Vagina (tissue), 2 donors: ENCODE data around the gene KIRREL3. TPM values are rescaled to one million over a fixed set of nuclear protein-coding genes. Genes with fewer than 3 reads are reported as not detected.

Experiments used
- DNase-seq, 2 donors: peaks; one replicate each; pipeline ENCODE4 v3.0.0-alpha.2; 2017; ENCODE audit errors: extremely low spot score in 2 of 2
- H3K27ac ChIP-seq: fragments of 200-600 bp; sonication (generic); one replicate; pipeline ENCODE4 v1.5.1; 2019
- H3K27me3 ChIP-seq: fragments of 200-600 bp; sonication (generic); one replicate; pipeline ENCODE4 v1.5.1; 2019
- H3K36me3 ChIP-seq, 2 donors: fragments of 200-600 bp; sonication (generic); one replicate each; pipeline ENCODE4 v1.5.1; 2017 to 2019
- H3K4me1 ChIP-seq: fragments of 200-600 bp; sonication (generic); one replicate; pipeline ENCODE4 v1.5.1; 2019
- H3K4me3 ChIP-seq, 2 donors: fragments of 200-600 bp; sonication (generic); 1 replicate in 1 of 2; 2 replicates in 1 of 2; pipeline ENCODE4 v1.5.1; 2016 to 2019
- H3K9me3 ChIP-seq: fragments of 200-600 bp; sonication (generic); one replicate; pipeline ENCODE4 v1.5.1; 2019
- POLR2A ChIP-seq, 2 donors: fragments of 450-650 bp; IDR thresholded peaks; one replicate each; pipeline ENCODE4 v1.6.1; 2017; ENCODE audit warnings: antibody characterized with exemption in 2 of 2, mild to moderate bottlenecking in 2 of 2, moderate library complexity in 2 of 2
- POLR2AphosphoS5 ChIP-seq, 2 donors: sonication (generic); formaldehyde crosslinking; IDR thresholded peaks; one replicate each; pipeline ENCODE4 v1.9.0; 2017; ENCODE audit warnings: antibody characterized with exemption in 2 of 2, mild to moderate bottlenecking in 2 of 2, low read depth in 1 of 2; ENCODE audit not compliant: insufficient read depth in 1 of 2
- intact Hi-C: fragments of 100-400 bp; cut with DNase I; formaldehyde crosslinking; loops from one replicate; pipeline ENCODE4 v1.15.1; 2023
- total RNA-seq: library from RNA; depleted of rRNA; stranded (reverse); fragments of >200 nt; gene quantifications from one replicate; pipeline ENCODE4 v1.2.3, GENCODE V29; 2016
- TF ChIP-seq, protein P1 (sequence below), 3 experiments: fragments of 450-650 bp in 2 of 3; fragments of 200-600 bp in 1 of 3; sonication (generic) in 1 of 3; IDR thresholded peaks; one replicate each; pipeline ENCODE4 v1.5.1; 2017 to 2019; ENCODE audit warnings: antibody characterized with exemption in 3 of 3, mild to moderate bottlenecking in 2 of 3, moderate library complexity in 2 of 3

Gene KIRREL3
- total RNA-seq, 1 donor from 2014 or later: not detected

DNA sequence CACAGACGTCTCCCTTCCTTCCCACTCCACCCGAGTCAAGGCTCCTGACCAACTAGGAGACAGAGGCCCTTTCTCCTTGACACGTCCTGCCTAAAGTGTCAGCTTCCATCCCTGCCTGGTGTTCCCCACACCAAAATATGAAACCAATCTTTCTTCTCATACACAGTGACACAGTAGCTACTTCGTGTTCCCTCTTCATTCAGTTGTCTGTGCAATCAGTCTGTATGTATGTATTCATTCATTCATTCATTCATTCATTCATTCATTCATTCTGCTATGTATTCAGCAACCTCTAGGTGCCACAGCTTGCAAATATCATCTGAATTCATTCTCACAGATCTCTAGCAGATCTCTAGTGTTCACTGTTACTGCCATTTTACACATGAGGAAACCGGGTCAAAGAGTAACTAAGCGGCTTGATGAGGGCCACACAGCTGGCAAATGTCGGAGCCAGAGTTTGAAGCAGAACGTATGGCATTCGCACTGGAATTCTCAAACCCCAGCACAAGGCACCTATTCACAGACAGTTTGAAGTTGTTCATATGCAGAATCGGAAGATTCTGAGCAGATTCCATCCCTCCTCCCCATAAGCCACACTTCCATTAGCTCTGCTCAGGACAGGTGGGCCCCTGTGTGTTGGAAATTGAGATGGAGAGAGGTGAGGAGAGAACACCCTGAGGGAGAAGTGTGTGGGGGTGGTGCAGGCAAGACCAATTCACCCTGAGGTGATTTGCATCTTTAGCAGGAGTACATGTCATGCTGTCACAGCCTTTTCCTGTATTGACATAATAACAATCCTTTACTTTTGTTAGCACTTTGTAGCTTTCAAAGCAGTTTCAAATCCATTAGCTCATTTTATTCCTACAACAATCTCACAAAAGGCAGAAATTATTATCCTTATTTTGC is 369.4 kb downstream of the KIRREL3 start:
- no peak for DNase-seq
- H3K27ac ChIP-seq: no peak overlapping the region
- no peaks in the 10 kb centered on the region for H3K9me3 ChIP-seq

GRCh38 chr11:126630488-126630887 is 370.1 kb downstream of the KIRREL3 start:
- no peaks in the 10 kb centered on the region for H3K36me3 ChIP-seq
- intact Hi-C loops: no loop called here
- no peaks in the 10 kb centered on the region for H3K9me3 ChIP-seq
- H3K27me3 ChIP-seq: no peaks in the 10 kb centered on the region
- H3K4me1 ChIP-seq: peaks cover 8% of the 10 kb centered on the region
- no peak overlapping the region for H3K27ac ChIP-seq
- no peak for DNase-seq
- TF ChIP-seq, protein P1, sequence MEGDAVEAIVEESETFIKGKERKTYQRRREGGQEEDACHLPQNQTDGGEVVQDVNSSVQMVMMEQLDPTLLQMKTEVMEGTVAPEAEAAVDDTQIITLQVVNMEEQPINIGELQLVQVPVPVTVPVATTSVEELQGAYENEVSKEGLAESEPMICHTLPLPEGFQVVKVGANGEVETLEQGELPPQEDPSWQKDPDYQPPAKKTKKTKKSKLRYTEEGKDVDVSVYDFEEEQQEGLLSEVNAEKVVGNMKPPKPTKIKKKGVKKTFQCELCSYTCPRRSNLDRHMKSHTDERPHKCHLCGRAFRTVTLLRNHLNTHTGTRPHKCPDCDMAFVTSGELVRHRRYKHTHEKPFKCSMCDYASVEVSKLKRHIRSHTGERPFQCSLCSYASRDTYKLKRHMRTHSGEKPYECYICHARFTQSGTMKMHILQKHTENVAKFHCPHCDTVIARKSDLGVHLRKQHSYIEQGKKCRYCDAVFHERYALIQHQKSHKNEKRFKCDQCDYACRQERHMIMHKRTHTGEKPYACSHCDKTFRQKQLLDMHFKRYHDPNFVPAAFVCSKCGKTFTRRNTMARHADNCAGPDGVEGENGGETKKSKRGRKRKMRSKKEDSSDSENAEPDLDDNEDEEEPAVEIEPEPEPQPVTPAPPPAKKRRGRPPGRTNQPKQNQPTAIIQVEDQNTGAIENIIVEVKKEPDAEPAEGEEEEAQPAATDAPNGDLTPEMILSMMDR (IDR thresholded peaks at IDR 0.05): no peak
- no peak for TF ChIP-seq POLR2AphosphoS5 (IDR thresholded peaks at IDR 0.05; ENCODE audit: insufficient read depth in 1 of 2, low read depth in 1 of 2)
- no peak for TF ChIP-seq POLR2A (IDR thresholded peaks at IDR 0.05)
- no peak overlapping the region for H3K4me3 ChIP-seq

More for the DNA sequence above, 369.4 kb downstream of the KIRREL3 start:
- Histone ChIP-seq H3K27me3 (no peaks in the 10 kb centered on the region), H3K4me3 (no peak overlapping the region), H3K4me1 (peaks cover 8% of the 10 kb centered on the region), H3K36me3 (no peaks in the 10 kb centered on the region)
- intact Hi-C loops: no loop called here
- TF ChIP-seq POLR2AphosphoS5 (IDR thresholded peaks at IDR 0.05; ENCODE audit: insufficient read depth in 1 of 2, low read depth in 1 of 2): no peak
- TF ChIP-seq POLR2A (IDR thresholded peaks at IDR 0.05): no peak
- TF ChIP-seq, protein P1 (IDR thresholded peaks at IDR 0.05): no peak

- DNase-seq: no peak
- Histone ChIP-seq H3K27ac (no peak overlapping the region), H3K36me3 (no peaks in the 10 kb centered on the region), H3K4me1 (peaks cover 8% of the 10 kb centered on the region), H3K4me3 (no peak overlapping the region), H3K27me3 (no peaks in the 10 kb centered on the region), H3K9me3 (no peaks in the 10 kb centered on the region)
- TF ChIP-seq, protein P1 (IDR thresholded peaks at IDR 0.05): no peak
- TF ChIP-seq POLR2AphosphoS5 (IDR thresholded peaks at IDR 0.05; ENCODE audit: insufficient read depth in 1 of 2, low read depth in 1 of 2) (no peak), POLR2A (IDR thresholded peaks at IDR 0.05) (no peak)
- intact Hi-C loops: no loop called here
These were observed 371.6 kb downstream of the KIRREL3 start for GRCh38 chr11:126628790-126629621.

- Histone ChIP-seq H3K4me1 (peaks cover 8% of the 10 kb centered on the region), H3K9me3 (no peaks in the 10 kb centered on the region), H3K4me3 (no peak overlapping the region), H3K36me3 (no peaks in the 10 kb centered on the region), H3K27ac (no peak overlapping the region), H3K27me3 (no peaks in the 10 kb centered on the region)
- TF ChIP-seq POLR2A (IDR thresholded peaks at IDR 0.05): no peak
- TF ChIP-seq, protein P1 (IDR thresholded peaks at IDR 0.05): no peak
- no peak for TF ChIP-seq POLR2AphosphoS5 (IDR thresholded peaks at IDR 0.05; ENCODE audit: insufficient read depth in 1 of 2, low read depth in 1 of 2)
- no peak for DNase-seq
- intact Hi-C loops: no loop called here
These were observed 372.1 kb downstream of the KIRREL3 start for GRCh38 chr11:126628450-126628789.
